NCI-H1694 treated with DMSO at 0.1 percent for 48 hours (cell line): ENCODE data around the gene ZNF230.
A peak's percentile ranks its signal among the peaks of the same experiment; 100 is the strongest.

Experiments used
- DNase-seq: peaks from one replicate; lab custom pipeline; 2025; lab: John Stamatoyannopoulos, UW

Gene ZNF230

DNA sequence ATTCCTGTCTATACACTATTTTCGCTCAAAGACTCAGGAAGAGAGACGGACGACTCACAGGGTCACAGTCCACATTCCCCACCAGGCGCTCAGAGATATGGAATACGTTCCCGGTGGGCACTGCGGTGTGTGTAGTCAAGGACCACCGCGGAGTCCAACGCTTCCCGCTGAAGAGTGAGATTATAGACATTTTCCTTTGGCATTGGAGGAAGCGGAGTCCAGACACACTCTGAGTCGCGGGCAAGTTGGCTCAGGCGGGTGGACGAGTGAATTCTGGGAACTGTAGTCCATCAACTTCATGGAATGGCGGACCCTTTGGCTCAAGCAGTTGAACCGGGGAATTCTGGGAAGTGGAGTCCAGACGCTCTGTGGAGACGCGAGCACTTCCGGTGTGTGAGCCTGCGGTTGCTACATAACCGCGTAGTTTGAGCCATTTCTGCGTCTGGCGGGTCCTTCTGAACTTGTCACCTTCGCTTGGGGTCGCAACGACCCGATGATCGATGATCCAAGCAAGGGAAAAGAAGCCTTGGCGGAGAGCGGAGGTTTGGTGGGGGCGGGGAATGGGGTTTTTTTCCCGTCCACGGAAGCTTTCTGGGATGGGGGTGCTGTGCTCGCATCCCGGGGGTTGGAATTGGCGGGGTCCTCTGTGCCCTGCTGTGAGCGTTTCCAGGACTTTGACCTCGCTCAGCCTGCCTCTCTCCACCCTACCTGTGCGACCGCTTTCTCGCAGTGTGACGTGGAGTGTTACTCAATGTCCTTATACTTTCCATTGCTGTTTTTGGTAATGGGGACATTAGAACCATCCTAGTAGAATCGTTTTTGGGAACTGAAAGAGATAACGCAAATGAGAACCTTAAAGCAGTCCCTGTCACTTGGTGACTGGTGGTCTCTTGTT lies at the start of gene ZNF230:
ZNF230 (plus strand) TSS at position 392 of the 895 bp plus-strand sequence. CDS start 4,122 bp downstream, outside the sequence.
- DNase-seq, result peak; percentile 92

DNA sequence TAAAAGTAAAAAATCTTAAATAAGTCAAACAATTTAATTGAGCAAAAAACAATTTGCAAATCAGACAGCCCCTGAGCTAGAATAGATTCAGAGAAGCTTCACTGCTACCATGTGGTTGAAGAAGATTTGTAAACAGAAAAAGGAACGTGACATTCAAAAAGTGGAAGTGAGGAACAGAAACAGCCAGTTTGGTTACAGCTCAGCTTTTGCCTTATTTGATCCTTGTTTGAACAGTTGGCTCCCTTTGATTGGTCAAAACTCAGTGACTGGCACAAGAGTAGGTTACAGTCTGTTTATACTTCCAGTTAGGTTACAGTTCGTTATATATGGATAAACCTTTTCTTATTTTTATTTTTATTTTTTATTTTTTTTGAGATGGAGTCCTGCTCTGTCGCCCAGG lies 45.9 kb upstream of the ZNF230 start:
- no peak for DNase-seq

DNA sequence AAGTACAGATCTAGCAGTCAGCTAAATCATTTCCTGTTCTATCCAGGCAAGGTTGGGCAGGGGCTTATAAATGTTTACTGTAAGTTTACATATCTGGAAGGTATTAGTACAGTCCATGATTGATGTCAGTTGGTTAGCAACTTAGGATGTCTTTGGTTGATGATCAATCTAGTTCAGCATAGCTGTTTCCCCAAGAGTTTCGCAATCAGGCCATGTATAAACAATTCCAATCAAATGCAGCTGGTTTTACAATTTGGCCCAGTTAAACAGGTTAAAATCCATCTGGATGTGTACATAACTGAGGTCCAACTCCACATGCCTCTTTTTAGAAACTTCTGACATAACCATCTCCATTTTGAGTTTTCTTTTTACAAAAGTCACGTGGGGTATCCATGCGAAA lies 44.9 kb upstream of the ZNF230 start:
- DNase-seq, result no peak

DNA sequence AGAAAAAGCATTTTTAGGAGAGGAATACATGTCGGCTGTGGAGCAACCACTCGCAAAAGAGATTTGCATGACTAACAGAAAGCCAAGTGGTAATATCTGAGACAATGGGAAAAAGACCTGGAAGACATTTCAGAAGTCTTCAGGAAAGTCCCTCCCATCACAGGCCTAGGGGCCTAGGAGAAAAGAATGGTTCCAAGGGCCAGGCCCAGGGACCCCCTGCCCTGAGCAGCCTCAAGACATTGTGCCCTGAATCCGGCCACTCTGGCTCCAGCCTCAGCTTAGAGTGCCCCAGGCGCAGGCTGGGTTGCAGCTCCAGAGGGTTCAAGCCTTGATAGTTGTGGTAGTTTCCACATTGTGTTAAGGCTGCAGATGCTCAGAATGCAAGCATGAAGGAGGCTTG lies 42.3 kb upstream of the ZNF230 start:
- no peak for DNase-seq

DNA sequence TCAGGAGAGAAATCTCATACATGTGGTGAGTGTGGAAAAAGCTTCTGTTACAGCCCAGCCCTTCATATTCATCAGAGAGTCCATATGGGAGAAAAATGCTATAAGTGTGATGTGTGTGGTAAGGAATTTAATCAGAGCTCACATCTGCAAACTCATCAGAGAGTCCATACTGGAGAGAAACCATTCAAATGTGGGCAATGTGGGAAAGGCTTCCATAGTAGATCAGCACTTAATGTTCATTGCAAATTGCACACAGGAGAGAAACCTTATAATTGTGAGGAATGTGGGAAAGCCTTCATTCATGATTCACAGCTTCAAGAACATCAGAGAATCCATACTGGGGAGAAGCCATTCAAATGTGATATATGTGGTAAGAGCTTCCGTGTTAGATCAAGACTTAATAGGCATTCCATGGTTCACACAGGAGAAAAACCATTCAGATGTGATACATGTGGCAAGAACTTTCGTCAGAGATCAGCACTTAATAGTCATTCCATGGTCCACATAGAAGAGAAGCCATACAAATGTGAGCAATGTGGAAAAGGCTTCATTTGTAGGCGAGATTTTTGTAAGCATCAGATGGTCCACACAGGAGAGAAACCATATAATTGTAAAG lies 36.6 kb upstream of the ZNF230 start:
- DNase-seq, result no peak

DNA sequence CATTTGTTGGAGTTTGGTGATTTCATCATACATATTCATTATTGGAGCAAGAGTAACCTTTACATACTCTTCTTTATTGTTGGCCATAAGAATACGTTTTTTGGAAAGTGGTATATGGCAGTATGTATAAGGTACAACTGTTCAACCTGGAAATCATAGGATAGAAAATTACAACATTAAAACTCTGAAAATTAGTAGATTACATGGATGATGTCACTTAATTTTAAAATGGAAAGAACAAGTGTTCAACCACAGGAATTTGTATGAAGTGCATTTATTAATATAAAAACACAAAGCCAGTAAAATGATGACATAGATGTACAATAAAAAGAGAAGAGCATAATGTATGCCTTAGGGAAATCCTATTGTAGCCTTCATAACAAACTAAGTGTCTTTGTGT lies 26.0 kb upstream of the ZNF230 start:
- no peak for DNase-seq

DNA sequence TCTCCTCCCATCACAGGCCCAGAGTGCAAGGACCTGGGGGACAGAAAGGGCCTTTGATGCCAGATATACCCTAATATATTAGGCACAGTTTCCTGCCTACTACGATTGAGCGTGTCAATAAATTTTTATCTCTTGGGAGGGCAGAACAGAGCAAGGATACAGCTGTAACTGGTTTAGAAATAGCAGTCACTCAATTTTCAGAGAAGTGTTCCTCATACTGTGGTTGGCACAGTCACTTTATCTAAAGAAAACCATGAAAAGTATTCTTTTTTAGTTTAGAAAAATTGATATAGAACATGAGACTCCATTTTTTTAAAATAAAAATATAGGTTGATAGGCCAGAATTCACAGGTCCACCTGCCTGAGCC lies 19.2 kb upstream of the ZNF230 start:
- DNase-seq, result no peak

DNA sequence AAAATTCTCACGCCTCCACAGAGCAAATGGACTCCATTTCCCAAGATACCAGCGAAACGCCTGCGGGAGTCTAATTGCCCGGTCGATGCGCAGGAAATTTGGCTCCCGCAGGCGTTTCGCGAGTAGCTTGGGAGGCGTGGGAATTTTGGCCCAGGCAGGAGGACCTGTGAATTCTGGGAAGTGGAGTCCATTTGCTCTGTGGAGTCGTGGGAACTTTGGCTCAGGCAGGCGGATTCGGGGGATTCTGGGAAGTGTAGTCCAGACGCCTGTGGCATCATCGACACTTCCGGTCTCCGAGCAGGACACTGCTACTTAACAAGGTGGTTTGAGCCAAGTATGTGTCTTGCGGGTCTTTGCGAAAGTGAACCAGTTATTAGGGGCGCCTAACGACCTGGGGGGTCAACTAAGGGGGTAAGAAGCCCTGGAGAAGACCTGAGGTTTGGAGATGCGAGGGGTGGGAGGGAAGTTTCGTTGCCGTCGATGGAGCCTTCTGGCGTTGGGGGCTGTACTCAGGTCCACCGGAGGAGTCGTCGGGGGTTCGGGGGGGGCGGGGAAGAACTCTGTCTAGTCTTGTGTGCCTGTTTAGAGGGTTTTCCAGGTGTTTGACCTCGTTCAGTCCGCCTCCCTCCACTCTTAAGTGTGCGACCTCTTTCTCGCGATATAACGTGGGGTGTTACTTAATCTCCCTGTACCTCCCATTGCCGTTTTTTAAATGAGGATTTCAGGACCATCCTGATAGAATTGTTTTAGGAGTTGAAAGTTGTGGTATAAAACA lies 18.7 kb upstream of the ZNF230 start, which contains the start of gene ZNF155:
ZNF155 (plus strand) TSS at position 277 of the 775 bp plus-strand sequence. CDS start 4,356 bp downstream, outside the sequence.
- peak; percentile 93 for DNase-seq

DNA sequence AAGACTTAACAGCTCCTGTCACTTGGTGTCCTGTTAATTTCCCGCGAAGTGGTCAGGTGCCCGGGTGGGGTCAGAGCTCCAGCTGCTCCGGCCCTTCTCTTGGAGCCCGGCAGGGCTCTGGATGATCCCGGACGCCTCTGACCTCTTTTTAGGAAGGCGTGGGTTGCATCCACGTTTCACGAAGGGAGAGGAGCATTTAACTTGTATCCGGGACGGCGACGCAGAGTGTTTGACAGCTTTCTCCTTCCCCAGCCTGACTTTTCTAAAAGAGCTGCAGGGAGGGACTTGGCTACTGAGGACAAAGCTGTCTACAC lies 18.1 kb upstream of the ZNF230 start:
- DNase-seq, result no peak

DNA sequence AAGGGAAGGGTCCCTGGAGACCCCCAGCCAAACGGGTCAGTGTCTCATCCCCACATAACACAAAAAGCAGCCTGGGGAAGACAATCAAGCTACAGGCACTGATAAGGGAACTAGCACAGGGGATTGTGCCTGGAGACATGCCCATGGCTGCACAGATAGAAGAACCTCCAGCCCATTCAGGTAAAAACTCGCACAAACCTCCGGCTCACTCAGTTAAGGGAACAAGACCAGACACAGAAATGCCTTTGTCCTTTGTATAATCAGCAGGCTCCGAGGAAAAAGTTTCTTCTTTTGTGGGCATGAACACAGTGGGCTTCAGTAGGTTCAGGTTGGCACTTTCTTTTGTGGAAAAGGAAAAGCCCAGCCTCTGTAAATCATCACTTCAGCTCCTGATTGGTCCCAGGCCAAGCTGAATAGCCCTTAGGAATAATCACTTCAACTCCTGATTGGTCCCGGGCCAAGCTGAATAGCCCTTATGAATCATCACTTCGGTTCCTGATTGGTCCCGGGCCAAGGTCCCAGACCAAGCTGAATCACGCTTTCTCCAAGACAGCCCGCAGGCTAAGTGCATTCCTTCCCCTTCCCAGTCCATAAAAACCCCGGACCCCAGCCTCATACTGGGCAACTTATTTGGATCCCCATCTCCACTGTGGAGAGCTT lies 5.0 kb upstream of the ZNF230 start:
- no peak for DNase-seq

DNA sequence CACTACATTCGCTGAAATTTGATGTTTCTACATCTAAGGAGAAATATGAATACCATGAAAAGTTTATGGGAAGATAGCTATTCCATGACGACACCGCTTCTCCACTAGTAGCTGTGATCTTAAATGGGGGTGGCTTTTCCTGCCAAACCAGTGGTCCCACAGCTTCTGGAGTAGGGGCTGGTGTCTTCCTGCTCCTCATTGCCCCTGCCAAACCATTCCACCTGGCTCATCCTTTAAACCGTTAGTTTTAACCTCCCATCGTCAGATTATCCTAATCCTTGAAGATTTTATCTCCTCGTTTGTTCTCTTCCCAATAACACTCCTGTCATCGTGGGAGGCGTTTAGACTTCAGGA lies 568 bp upstream of the ZNF230 start:
- DNase-seq, result no peak

DNA sequence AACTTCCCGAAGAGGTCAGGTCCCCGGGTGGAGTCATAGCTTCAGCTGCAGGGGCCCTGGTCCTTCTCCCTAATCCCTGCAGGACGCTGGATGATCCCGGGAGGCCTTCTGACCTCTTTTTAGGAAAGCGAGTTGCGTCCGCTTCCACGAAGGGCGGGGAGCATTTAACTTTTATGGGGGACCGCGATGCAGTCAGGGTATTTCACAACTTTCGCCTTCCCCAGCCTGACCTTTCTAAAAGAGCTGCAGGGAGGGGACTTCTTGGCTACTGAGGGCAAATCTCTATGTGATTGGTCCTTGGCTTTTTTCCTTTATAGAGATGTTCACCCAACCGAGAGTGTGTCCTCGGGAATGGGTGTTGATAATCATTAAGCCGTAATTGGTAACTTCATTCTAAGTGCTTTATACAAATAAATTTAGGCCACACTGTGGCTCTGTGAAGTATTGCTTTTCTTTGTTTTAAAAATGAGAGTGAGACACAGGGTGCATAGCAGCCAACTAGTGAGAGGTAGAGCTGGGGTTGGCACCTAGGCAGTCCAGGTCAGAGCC lies 778 bp downstream of the ZNF230 start:
- no peak for DNase-seq

DNA sequence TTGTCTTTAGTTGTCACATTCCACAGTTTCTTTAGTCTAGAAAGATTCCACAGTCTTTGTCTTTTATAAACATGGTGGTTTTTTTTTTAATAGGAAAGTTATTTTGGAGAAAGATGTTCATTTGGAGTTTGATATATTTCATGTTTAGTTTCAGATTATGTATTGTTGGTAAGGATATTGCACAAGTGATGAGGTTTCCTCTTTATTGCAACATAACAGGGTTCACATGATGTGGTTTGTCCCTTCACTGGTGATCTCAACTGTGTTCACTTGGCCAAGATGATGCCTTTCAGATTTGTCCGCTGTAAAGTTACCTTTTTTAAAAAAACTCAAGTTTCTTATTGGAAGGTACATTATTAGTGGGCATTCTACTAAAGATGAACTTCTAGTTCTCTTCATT lies 3.2 kb downstream of the ZNF230 start:
- no peak for DNase-seq

DNA sequence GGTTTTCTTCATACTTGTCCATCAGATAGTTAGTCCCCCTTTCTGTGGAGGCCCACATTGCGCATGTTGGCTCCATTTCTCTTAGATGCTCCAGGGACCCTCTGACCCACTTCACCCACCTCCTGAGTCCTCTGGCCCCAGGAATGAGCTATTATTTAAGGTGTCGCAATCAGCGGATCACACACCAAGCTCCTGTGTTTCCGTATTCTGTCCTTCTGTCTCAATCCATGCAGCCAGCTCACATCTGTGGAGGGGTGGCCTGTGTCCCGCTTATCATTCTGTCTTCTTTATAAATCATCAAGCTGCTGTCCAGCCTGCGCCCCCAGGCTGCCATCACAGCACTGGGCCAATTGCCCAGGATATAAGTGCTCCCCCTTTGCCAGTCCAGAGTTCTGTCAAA lies 4.7 kb downstream of the ZNF230 start:
- no peak for DNase-seq

DNA sequence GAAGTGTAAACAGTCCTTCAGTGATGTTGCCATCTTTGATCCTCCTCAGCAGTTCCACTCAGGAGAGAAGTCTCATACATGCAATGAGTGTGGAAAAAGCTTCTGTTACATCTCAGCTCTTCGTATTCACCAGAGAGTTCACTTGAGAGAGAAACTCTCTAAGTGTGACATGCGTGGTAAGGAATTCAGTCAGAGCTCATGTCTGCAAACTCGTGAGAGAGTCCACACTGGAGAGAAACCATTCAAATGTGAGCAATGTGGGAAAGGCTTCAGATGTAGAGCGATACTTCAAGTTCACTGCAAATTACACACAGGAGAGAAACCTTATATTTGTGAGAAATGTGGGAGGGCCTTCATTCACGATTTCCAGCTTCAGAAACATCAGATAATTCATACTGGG lies 7.7 kb downstream of the ZNF230 start:
- no peak for DNase-seq

DNA sequence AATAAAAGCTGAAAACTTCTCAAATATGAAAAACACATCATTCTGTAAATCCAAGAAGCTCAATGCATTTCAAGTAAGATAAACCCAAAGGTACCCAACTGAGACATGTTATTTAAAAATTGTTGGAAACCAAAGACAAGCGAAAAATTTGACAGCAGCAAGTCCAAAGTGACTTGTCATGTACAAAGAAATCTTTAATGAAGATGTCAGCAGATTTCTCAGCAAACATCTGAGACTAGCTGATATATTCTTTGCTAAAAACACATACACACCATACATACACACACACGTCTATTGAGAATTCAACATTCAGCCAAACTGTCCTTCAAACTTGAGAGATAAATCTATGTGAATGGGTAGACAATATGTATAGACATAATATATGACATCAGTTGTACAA lies 16.7 kb downstream of the ZNF230 start:
- no peak for DNase-seq

DNA sequence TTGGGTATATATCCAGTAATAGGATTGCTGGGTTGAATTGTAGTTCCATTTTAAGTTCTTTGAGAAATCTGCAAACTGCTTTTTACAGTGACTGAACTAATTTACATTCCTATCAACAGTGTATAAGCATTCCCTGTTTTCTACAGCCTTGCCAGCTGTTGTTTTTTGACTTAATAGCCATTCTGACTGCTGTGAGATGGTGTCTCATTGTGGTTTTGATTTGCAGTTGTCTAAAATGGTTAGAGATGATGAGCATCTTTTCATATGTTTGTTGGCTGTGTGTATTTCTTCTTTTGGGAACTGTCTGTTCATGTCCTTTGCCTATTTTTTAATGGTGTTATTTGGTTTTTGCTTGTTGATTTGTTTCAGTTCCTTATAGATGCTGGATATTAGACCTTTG lies 18.5 kb downstream of the ZNF230 start:
- no peak for DNase-seq

DNA sequence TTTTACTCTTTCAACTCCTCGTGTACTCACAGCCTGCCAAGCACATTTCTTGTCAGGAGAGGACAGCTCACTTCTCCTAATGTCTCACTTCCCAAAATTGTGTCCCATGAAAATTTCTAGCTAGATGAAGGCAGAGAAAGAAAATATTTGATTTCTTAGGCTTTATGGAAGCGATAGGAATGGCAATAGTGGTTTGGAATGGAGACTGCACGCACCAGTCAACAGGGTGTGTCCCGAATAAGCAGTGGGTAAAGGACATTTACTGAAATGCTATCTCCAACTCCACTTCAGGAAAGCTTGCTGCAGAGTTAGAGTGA lies 22.1 kb downstream of the ZNF230 start:
- DNase-seq, result peak; percentile 32

DNA sequence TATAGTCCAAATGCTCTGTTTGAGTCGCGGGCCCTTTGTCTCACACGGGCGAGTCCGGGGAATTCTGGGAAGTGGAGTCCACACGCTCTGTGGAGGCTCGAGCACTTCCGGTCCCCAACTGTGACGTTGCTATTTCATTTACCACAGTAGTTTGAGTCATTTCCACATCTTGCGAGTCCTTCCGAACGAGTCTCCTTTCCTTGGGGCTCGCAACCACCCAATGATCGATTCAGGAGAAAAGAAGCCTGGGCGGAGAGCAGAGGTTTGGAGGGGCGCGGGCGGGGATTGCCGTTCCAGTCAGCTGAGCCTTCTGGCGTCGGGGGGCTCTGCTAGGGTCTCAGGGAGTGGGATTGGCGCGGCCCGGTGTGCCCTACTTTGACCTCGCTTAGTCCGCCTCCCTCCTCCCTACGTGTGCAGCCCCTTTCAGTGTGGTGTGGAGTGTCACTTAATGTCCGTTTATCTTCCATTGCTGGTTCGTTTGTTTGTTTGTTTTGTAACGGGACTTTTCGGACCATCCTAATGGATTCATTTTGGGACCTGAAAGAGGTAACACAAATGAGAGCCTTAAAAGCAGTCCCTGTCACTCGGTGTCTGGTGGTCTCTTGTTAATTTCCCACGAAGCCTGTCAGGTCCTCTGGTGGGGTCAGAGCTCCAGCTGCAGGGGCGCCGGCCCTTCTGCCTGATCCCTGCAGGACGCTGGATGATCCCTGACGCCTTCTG lies 22.6 kb downstream of the ZNF230 start, which contains the start of gene ZNF222:
ZNF222 (plus strand) TSS at position 163 of the 720 bp plus-strand sequence; CDS start at position 221, 58 bp downstream.
- DNase-seq, result peak; percentile 60

DNA sequence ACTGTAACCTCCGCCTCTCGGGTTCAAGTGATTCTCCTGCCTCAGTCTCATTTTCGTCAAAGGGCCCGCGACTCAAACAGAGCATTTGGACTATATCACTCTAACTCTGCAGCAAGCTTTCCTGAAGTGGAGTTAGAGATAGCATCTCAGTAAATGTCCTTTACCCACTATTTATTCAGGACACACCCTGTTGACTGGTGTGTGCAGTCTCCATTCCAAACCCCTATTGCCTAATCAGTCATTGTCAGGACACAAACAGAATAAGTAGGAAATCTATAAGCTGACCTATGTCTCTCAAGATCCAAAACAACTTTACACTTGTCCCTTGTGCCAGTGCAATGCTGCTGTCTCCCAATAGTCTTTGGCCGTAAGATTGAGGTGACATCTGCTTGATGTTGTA lies 23.9 kb downstream of the ZNF230 start:
- no peak for DNase-seq

DNA sequence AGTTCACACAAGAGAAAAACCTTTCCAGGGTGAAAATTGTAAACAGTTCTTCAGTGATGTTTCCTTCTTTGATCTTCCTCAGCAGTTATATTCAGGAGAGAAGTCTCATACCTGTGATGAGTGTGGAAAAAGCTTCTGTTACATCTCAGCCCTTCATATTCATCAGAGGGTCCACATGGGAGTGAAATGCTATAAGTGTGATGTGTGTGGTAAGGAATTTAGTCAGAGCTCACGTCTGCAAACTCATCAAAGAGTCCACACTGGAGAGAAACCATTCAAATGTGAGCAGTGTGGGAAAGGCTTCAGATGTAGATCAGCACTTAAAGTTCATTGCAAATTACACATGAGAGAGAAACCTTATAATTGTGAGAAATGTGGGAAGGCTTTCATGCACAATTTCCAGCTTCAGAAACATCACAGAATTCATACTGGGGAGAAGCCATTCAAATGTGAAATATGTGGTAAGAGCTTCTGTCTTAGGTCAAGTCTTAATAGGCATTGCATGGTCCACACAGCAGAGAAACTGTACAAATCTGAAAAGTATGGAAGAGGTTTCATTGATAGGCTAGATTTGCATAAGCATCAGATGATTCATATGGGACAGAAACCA lies 29.3 kb downstream of the ZNF230 start:
- DNase-seq, result no peak
